ENCODE measurements around the gene KDM4F. TPM values are rescaled to one million over a fixed set of nuclear protein-coding genes. Genes with fewer than 3 reads are reported as not detected.
"Not testable (repeated sequence)": the region's sequence is repeated elsewhere in the genome, so short reads cannot be mapped to it uniquely, and the experiment has no call there.

KDM4F gene
- polyA plus RNA-seq, 1 donor from 2014 or later = not detected

- H2AFZ ChIP-seq (ENCODE audit: low read depth, low read length) = no peak overlapping the region
- no peak overlapping the region for H3K9ac ChIP-seq (ENCODE audit: low read length)
- H3K79me2 ChIP-seq (replicated peaks; ENCODE audit: insufficient read depth, low read length) = no peaks in the 10 kb centered on the region
- no peaks in the 10 kb centered on the region for H3K9me3 ChIP-seq (ENCODE audit: low read length)
- no peak overlapping the region for H3K27ac ChIP-seq (ENCODE audit: low read length)
- no peaks in the 10 kb centered on the region for H3K27me3 ChIP-seq (ENCODE audit: insufficient read depth, low read depth, low read length)
- no peaks in the 10 kb centered on the region for H3F3A ChIP-seq (ENCODE audit: insufficient read depth, low read length, poor library complexity, severe bottlenecking)
- TF ChIP-seq SMC3 (conservative IDR thresholded peaks at IDR 0.05; ENCODE audit: poor library complexity) (no peak), EP300 (conservative IDR thresholded peaks at IDR 0.05; ENCODE audit: poor library complexity, severe bottlenecking) (no peak), POLR2AphosphoS5 (IDR thresholded peaks at IDR 0.05) (no peak), EZH2 (IDR thresholded peaks at IDR 0.05; ENCODE audit: borderline replicate concordance, insufficient read depth, low read length, poor library complexity, severe bottlenecking) (no peak), TAF1 (IDR thresholded peaks at IDR 0.05; ENCODE audit: low read depth) (no peak), RAD21 (conservative IDR thresholded peaks at IDR 0.05) (no peak), MXI1 (conservative IDR thresholded peaks at IDR 0.05; ENCODE audit: poor library complexity, severe bottlenecking) (no peak)
- TF ChIP-seq, protein P1, sequence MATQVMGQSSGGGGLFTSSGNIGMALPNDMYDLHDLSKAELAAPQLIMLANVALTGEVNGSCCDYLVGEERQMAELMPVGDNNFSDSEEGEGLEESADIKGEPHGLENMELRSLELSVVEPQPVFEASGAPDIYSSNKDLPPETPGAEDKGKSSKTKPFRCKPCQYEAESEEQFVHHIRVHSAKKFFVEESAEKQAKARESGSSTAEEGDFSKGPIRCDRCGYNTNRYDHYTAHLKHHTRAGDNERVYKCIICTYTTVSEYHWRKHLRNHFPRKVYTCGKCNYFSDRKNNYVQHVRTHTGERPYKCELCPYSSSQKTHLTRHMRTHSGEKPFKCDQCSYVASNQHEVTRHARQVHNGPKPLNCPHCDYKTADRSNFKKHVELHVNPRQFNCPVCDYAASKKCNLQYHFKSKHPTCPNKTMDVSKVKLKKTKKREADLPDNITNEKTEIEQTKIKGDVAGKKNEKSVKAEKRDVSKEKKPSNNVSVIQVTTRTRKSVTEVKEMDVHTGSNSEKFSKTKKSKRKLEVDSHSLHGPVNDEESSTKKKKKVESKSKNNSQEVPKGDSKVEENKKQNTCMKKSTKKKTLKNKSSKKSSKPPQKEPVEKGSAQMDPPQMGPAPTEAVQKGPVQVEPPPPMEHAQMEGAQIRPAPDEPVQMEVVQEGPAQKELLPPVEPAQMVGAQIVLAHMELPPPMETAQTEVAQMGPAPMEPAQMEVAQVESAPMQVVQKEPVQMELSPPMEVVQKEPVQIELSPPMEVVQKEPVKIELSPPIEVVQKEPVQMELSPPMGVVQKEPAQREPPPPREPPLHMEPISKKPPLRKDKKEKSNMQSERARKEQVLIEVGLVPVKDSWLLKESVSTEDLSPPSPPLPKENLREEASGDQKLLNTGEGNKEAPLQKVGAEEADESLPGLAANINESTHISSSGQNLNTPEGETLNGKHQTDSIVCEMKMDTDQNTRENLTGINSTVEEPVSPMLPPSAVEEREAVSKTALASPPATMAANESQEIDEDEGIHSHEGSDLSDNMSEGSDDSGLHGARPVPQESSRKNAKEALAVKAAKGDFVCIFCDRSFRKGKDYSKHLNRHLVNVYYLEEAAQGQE (IDR thresholded peaks at IDR 0.05; ENCODE audit: borderline replicate concordance) = no peak
- TF ChIP-seq, protein P2, sequence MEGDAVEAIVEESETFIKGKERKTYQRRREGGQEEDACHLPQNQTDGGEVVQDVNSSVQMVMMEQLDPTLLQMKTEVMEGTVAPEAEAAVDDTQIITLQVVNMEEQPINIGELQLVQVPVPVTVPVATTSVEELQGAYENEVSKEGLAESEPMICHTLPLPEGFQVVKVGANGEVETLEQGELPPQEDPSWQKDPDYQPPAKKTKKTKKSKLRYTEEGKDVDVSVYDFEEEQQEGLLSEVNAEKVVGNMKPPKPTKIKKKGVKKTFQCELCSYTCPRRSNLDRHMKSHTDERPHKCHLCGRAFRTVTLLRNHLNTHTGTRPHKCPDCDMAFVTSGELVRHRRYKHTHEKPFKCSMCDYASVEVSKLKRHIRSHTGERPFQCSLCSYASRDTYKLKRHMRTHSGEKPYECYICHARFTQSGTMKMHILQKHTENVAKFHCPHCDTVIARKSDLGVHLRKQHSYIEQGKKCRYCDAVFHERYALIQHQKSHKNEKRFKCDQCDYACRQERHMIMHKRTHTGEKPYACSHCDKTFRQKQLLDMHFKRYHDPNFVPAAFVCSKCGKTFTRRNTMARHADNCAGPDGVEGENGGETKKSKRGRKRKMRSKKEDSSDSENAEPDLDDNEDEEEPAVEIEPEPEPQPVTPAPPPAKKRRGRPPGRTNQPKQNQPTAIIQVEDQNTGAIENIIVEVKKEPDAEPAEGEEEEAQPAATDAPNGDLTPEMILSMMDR (IDR thresholded peaks at IDR 0.05; ENCODE audit: poor library complexity, severe bottlenecking) = no peak
- no peaks in the 10 kb centered on the region for H4K20me1 ChIP-seq (ENCODE audit: insufficient read depth)
- H3K4me3 ChIP-seq (ENCODE audit: low read length) = no peak overlapping the region
- H3K36me3 ChIP-seq (ENCODE audit: insufficient read depth, low read length) = no peaks in the 10 kb centered on the region
- no peaks in the 10 kb centered on the region for H3K9me2 ChIP-seq (ENCODE audit: insufficient read depth, low read length)
- H3K4me2 ChIP-seq (ENCODE audit: low read length) = no peak overlapping the region
These were observed 16.2 kb upstream of the KDM4F start for GRCh38 chr11:95033051-95033450.

- TF ChIP-seq, protein P2 (IDR thresholded peaks at IDR 0.05; ENCODE audit: poor library complexity, severe bottlenecking) = no peak
- TF ChIP-seq EP300 (conservative IDR thresholded peaks at IDR 0.05; ENCODE audit: poor library complexity, severe bottlenecking) (no peak), RAD21 (conservative IDR thresholded peaks at IDR 0.05) (no peak)
- Histone ChIP-seq H3K4me3 (ENCODE audit: low read length) (no peak overlapping the region), H3K79me2 (replicated peaks; ENCODE audit: insufficient read depth, low read length) (no peaks in the 10 kb centered on the region), H3K27ac (ENCODE audit: low read length) (no peak overlapping the region), H2AFZ (ENCODE audit: low read depth, low read length) (no peak overlapping the region), H3K9me3 (ENCODE audit: low read length) (no peaks in the 10 kb centered on the region), H4K20me1 (ENCODE audit: insufficient read depth) (no peaks in the 10 kb centered on the region), H3K27me3 (ENCODE audit: insufficient read depth, low read depth, low read length) (no peaks in the 10 kb centered on the region), H3K9me2 (ENCODE audit: insufficient read depth, low read length) (no peaks in the 10 kb centered on the region), H3F3A (ENCODE audit: insufficient read depth, low read length, poor library complexity, severe bottlenecking) (no peaks in the 10 kb centered on the region), H3K9ac (ENCODE audit: low read length) (no peak overlapping the region), H3K4me2 (ENCODE audit: low read length) (no peak overlapping the region), H3K36me3 (ENCODE audit: insufficient read depth, low read length) (no peaks in the 10 kb centered on the region)
These were observed 13.9 kb upstream of the KDM4F start for GRCh38 chr11:95035316-95035715.

DNA sequence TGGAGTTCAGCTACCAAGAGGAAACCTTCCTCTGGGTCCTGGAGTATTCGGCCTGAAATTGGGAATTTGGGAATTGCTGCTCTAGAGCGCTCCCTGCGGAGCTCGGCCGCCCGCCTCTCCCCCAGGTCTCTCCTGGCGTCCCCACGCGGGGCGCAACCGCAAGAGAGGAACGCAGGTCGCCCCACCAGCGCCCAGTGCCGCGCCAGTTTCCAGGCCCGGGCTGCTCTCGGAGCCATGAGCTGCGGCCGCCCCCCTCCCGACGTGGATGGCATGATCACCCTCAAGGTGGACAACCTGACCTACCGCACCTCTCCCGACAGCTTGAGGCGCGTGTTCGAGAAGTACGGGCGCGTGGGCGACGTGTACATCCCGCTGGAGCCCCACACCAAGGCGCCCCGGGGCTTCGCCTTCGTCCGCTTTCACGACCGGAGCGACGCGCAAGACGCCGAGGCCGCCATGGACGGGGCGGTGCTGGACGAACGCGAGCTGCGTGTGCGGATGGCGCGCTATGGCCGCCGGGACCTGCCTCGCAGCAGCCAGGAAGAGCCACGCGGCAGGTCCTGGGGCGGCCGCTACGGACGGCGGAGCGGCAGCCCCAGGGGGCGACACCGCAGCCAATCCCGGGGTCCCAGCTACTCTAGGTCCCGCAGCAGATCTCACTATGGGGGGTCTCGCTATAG is 11.7 kb upstream of the KDM4F start:
- not testable (repeated sequence) for H2AFZ ChIP-seq (ENCODE audit: low read depth, low read length); H3K79me2 ChIP-seq (replicated peaks; ENCODE audit: insufficient read depth, low read length); H3K27ac ChIP-seq (ENCODE audit: low read length); H4K20me1 ChIP-seq (ENCODE audit: insufficient read depth); H3K4me2 ChIP-seq (ENCODE audit: low read length); H3F3A ChIP-seq (ENCODE audit: insufficient read depth, low read length, poor library complexity, severe bottlenecking); H3K9me3 ChIP-seq (ENCODE audit: low read length); H3K4me3 ChIP-seq (ENCODE audit: low read length); H3K36me3 ChIP-seq (ENCODE audit: insufficient read depth, low read length); H3K27me3 ChIP-seq (ENCODE audit: insufficient read depth, low read depth, low read length); H3K9me2 ChIP-seq (ENCODE audit: insufficient read depth, low read length); H3K9ac ChIP-seq (ENCODE audit: low read length)

Measured in neural cell (in vitro differentiated cells).